Thyroid gland (tissue), 4 donors: ENCODE results near the gene LINGO4.

Source experiments
- POLR2A ChIP-seq, 2 donors: fragments of 450-650 bp; IDR thresholded peaks; one replicate each; pipeline ENCODE4 v1.6.1; 2017; ENCODE audit warnings: antibody characterized with exemption in 2 of 2, mild to moderate bottlenecking in 2 of 2, moderate library complexity in 1 of 2
- TF ChIP-seq, protein P1 (sequence below), 6 experiments: fragments of 200-600 bp in 3 of 6; fragments of 450-650 bp in 3 of 6; sonication (generic) in 3 of 6; IDR thresholded peaks; one replicate each; pipeline ENCODE4 v1.5.1; 2016 to 2019; ENCODE audit warnings: antibody characterized with exemption in 6 of 6, mild to moderate bottlenecking in 2 of 6, inconsistent platforms in 1 of 6, moderate library complexity in 1 of 6

DNA sequence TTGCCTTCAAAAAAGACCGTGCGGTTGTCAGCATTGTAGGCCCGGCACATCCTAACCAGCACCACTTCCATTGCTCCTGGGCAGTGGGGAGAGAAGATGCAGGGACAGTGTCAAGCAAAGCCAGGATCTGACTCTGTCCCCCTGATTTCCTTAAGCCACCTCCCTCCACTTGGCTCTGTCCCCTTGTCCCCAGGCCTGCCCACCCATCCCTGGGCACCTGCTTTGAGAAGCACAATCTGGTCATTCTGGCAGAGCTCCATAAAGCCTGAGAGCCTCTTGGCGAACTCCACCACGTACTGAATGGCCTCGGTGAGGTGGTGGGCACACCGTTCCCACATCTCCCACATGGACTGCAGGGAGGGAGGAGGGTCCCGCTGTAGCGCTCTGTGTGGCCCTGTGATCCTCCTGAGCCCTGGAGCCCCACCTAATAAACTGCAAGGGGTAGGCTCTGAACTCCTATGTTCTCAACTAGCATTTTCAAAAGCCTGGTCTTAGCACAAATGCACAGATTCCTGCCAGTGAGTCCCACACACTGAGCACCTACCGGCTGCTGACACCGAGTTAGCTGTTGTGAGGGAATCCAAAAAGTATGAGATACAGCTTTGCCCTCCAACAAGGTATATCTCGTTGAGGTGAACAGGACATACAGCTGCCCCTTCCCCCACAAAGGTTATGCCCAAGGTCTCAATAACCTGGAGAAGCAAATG is 8.2 kb upstream of the LINGO4 start:
- TF ChIP-seq POLR2A (IDR thresholded peaks at IDR 0.05), result no peak
- TF ChIP-seq, protein P1, sequence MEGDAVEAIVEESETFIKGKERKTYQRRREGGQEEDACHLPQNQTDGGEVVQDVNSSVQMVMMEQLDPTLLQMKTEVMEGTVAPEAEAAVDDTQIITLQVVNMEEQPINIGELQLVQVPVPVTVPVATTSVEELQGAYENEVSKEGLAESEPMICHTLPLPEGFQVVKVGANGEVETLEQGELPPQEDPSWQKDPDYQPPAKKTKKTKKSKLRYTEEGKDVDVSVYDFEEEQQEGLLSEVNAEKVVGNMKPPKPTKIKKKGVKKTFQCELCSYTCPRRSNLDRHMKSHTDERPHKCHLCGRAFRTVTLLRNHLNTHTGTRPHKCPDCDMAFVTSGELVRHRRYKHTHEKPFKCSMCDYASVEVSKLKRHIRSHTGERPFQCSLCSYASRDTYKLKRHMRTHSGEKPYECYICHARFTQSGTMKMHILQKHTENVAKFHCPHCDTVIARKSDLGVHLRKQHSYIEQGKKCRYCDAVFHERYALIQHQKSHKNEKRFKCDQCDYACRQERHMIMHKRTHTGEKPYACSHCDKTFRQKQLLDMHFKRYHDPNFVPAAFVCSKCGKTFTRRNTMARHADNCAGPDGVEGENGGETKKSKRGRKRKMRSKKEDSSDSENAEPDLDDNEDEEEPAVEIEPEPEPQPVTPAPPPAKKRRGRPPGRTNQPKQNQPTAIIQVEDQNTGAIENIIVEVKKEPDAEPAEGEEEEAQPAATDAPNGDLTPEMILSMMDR (IDR thresholded peaks at IDR 0.05), result no peak
